Measurements from ENCODE around the gene SH3RF2.

Gene SH3RF2

DNA sequence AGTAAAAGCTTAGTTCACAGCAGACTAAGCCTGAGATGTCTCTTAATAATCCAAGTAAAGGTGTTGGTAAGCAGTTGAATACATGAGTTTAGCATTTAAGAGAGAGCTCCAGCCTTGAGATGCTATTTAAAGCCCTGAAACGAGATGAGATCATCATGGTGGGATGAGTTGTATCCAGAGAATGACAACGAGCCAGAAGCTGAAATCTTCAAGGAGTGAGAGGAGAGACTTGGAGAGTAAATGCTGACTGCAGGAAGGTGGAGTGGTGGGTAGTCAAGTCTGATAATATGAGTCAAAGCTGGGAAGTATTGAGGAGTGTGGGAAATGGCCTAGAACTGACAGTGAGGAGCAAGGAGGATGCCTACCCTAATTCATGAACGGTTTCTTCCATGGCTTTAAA, 115.3 kb downstream of the SH3RF2 start:
- no peak for DNase-seq

DNA sequence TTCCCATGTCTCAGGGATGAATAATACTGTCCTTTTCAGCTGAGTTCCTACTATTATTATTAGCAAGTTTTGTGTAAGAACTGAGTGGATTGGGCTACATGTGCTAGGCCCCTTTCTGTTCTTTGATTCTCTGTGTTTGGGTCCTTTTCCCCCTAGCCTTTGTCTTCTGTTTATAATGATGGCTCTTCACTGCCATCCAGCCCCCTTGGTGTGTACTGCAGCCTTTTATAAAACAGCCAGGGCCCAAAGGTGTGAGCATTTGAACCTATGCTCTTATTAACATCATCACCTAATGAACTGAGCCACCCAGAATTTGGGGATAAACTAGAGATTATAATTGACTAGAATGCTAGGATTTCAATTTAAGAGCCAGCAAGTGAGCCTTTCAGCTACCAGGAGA, 116.4 kb downstream of the SH3RF2 start:
- DNase-seq = peak in 1 of 5 donors; percentile 6

DNA sequence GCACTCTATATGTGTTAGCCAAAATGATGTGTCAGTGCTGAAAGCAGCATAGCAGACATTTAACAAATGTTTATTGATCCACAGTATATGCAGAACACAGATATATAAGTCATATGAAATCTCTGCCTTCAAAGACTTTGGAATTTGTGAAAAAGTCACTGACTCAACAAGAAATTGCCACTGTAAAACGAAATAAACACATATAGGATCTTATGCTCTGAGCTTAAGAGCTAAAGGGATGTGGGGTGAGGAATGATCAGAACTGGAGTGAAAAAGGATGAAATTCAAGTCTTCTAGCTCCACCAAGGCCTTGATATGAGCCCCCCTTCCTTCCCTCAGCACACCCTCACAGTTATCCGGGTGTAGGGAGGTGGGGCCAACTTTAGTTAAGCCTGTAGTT, 119.1 kb downstream of the SH3RF2 start:
- DNase-seq = no peak

DNA sequence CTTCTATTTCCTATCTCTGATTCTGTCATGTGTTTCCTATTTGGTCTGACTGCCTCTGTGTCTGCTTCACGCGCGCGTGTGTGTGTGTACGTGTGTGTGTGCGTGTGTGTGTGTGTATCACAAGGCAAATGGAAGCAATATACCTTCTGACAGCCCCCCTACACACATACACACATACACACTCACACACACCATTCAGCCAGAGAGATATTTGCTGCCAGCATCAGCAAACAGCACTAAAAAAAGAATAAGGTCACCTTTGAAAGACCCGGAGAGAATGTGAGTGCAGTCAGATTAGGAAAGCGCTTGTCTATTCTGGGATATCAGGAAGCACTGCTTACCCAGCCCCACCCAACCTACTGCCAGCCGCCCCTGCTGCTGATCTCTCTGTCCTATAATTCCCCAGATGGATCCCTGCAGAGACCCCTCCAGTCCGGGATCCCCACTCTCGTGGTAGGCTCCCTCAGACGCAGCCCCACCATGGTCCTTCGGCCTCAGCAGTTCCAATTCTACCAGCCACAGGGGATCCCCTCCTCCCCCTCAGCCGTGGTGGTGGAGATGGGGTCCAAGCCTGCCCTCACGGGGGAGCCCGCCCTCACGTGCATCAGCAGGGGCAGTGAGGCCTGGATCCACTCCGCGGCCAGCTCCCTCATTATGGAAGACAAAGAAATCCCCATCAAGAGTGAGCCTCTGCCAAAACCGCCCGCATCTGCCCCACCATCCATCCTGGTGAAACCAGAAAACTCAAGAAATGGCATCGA, 123.3 kb downstream of the SH3RF2 start:
- no peak for DNase-seq

DNA sequence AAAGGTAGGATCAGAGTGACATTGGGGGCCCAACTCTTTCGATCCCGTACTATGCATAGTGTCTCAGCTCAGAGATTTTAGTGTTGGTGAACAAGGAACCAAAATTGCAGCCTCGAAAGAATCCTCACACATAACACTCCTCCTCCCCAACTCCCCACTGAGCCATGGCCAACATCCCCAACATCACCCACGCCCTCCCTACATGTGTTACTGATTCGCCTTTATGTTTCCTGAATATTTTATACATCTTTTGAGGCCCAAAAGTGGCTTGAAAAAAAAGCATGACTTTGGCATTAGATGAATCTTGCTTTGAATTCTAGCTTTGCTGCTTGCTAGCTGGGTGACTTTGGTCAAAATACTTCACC, 123.8 kb downstream of the SH3RF2 start:
- DNase-seq = no peak

DNA sequence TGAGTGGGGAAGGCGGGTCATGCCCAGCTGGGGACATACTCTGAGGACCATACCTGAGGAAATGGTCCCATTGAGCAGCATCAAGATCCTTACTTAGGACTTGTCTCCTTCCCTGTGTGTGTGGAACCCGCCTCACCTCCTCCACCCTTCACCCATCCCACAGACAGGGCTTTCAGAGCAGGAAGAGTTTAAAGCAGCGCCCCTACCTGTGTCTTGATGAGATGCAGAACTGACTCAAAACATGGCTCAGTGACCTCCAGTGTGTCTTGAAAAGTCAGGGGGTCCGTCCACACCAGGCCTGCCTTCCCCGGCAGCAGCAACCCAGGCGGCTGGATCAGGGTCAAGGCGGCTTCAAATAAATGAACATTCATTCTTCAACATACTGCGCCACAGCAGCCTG, 130.6 kb downstream of the SH3RF2 start:
- no peak for DNase-seq

DNA sequence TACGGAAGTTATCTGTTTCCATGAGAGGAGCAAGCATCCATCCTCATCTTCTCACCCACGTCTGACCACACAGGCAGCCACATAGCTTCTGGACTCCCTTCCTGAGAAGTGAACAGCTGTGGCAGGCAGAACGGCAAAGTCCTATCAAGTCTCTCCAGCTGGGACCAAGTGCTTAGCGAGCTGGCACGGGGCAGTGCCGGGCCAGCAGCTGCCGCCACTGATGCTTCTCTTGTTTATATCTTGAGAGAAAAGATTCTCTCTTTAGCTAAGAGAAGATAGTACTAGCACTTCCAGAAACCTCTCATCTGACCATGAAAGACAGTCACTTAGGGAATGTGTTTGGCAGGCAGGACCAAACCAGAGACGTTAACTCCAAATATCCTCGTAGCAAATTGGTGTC, 131.8 kb downstream of the SH3RF2 start:
- no peak for DNase-seq

DNA sequence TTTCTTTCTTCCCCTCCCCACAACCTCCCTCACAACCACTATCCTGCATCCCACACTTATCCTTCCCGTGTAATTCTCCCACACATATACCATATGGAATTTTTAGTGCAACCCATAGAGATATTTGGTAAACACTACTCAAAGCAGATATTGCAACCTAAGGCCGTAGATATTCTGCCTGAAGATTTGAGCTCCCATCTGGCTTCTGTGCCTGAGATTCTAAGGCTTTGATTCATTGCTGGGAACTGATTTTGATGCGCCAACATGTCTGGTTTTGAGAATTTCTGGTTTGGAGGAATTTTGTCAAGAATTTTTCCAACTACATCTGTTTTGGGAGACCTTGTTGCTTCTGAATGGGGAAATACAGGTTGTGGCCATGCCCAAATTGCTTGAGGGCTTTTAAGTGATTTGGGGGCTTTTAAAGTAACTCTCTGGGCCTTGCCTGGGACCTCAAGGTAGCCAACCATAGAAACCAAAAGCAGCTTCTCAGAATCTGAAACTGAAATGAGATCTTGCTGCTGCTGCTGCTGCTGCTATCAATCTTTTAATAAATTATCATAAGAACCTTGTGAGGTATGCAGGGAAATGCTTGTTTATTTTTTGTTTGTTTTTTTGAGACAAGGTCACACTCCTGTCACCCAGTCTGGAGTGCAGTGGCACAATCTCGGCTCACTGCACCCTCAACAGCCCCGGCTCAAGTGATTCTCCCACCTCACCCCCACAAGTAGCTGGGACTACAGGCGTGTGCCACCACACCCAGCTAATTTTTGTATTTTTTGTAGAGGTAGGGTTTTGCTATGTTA, 132.8 kb downstream of the SH3RF2 start:
- no peak for DNase-seq

DNA sequence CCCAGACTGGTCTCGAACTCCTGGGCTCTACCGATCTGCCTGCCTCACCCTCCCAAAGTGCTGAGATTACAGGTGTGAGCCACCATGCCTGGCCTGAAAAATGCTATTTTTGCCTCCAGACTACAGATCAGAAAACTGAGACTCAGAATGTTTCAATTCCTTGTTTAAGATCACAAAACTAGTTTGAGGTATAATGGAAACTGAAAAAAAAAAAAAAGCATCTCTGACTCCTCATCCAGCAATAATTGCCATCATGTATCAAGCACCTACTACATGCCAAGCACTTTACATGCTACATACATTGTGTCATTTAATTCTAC, 133.4 kb downstream of the SH3RF2 start:
- DNase-seq = no peak

DNA sequence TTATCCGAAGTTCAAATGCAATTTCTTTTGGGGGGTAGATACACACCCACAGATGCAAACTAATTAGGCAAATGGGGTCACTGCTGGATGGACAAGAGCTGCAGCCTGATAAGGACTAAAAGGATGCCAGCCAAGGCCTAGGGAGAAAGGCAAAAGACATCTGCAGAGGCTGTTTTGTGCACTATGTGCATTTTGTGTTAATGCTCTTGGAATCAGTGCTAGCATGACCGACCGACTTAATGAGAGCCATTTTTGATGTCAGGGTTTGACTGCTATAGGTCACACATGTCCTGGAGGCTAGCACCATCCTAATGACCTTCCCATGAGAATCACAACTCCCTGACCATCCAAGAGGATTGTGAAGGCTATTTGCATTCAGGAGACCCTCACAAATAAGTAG, 134.4 kb downstream of the SH3RF2 start:
- DNase-seq = no peak

DNA sequence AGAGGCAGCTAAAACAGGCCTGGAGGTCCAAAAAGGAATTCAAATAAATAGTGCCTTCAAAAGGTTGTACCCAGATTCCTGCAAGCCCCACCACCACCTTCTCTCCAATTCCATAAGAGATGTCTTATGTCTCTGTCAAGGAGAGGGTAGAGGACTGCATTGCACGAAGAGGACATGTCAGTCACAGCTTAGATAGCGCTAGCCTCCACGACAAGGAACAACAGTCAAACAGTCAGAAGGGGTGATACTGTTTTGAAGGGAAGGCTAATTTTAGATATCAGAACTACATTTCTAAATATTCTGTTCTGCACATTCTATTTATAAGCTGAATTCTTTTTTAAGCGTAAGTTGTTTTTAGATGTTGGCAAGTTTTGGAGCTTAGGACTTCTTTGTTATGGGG, 134.8 kb downstream of the SH3RF2 start:
- no peak for DNase-seq

DNA sequence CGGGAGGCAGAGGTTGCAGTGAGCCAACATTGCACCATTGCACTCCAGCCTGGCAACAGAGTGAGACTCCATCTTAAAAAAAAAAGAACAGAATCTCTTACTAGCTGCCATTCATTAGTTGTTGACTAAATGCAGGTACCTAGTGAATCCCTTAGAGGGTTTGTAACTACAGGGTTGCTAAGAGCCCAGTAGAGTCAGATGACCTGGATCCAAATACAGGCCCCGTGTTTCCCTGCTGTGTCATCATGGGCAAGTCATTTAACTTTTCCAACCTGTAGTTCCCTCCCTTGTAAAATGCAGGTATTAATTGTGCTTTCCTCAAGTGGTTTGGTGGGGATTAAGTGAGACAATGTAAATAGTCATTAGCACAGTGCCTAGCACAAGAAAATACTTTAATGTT, 136.2 kb downstream of the SH3RF2 start:
- DNase-seq = no peak

DNA sequence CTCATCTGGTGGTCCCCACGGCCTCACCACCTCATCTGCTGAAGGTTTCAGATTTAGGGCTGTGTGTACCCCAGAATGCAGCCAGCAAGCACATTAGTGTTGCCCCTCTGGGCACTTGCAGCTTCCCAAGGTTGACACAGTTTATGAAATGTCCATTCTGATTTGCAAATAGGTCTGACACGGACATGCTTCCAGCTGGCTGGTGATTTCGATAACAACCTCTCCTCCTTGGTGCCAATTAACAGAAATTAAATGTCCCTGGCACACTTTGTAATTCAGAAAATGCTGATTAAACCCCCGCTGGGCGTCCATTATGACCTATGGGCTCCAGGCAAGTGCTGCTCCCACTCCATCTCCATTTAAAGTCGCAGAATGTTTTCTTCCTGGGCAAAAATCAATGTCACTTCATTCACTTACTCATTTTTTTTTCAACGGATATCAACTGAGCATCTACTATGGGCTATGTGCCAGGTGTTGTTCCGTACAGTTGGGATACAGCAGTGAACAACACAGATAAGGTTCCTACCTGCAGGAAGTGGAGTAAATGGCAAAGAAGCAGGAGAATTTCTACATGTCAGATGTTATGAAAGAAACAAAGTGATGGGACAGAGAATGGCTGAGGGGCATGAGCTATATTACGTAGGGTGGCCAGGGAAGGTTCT, 137.0 kb downstream of the SH3RF2 start:
- no peak for DNase-seq

DNA sequence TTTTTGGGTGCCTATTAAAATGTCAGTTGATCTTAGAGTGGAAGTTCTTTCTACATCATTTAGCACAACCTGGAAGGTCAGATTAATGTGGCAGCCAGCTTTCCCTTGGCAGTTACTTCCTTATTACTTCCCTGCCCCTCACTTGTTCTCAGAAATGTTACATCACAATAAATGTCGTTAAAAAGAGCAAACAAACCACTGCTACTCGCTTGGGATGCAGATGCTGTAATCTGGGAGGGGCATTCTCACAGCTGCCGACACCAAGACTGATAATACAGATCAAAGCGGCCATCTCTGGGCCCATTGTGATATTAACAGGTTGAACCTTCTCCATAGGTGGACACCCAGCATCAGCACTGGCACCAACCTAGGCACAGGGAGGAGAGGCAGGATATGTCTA, 139.7 kb downstream of the SH3RF2 start:
- DNase-seq = no peak

DNA sequence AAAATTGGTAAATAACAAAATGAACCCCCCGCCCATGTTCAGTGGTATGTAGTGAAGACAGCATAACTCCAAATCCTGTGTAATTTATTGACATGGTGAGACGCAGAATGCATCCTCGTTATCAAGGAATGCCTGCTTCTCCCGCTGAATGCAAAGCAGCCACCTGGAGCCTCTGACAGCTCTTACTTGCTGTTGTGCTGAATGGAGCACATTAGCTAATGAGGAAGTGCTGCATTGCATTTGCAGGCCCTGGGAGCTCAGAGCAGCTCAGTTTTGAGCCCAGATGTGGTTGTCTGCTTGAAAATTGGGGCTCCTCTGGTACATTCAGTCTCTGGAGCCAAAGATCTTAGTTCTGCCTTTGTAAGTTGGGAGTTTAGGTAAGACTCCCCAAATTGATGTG, 140.1 kb downstream of the SH3RF2 start:
- DNase-seq = no peak

DNA sequence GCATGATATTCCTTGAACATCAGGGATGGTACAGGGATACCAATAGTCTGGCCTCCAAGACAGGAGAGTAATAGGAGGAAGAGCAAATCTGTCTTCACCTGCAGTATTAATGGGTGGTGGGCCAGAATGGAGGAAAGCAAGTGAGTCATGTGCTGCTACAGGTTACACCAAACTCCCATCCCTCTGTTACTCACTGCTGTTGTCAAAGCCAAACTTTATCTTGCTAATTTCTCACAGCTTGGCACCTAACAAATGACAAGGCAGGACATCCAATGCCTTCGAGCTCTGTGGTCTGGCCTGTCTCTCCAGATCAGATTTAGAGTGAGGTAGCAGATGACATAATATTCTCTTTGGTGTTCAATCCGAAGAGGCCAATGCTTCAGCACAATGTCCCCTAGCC, 142.2 kb downstream of the SH3RF2 start:
- DNase-seq = no peak

DNA sequence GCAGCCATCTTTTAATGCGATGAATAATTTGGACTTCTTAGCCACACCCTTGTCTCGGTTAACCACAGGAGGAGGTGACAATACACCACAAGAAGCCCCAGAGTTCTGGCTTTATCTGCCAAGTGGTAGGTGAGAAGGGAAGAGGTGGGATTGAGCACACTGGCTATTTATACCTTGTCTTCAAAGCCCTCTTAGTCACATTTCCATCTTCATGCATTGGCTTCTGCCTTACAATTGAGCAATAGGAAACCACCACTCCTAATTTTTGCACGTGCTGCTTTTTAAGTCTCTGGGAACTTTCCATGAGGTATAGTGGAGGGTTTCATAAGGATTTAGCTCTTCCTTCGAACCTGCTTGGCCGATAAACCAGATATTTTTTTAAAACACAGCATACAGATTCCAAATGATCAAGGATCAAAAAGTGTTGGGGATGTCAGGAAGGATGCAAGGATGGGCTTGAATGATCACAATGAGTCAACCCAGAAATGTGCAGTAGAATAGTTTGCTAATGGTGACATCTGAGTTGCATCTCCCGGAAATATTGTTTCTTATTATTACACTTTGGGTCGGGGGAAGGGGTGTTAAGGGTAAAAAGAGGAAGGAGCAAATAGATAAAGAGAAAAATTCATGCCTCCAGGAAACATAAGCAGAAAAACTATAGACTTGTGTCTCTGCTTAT, 143.5 kb downstream of the SH3RF2 start:
- peak in 1 of 5 donors; percentile 33 for DNase-seq

DNA sequence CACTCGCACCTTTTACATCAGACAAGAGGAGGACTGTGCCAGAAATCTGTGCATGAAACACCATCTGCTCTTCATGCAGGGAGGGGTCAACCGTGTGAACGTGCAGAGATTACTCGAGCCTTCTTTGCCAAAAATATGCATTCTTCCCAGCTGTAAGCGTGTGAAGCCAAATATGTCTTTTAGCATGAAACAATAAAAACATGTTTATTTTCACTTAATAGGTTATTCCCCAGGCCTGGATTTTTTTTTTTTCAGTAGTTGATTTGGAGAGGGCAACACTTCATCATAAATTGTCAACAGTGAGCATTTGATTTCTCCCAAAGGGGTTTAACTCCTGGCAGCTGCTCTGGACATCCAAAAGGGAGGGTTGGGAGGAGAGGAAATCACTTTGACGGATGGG, 145.2 kb downstream of the SH3RF2 start:
- DNase-seq = no peak

DNA sequence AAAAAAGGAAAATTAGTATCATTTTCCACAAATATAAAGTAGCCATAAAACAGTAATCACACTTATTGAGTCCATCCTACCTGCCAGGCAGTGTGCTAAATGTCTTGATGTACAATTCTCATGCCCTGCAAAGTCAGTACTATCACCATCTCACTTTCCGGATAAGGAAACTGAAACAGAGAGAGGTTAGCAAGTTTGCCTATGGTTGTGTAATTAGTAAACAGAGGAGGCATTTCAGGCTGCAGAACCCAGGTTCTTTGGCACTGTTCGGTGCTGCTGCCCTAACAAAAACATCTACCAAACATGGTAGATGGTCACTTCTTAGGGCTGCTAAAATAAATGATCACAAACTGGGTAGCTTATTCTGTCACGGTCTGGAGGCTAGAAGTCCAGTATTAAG, 146.4 kb downstream of the SH3RF2 start:
- peak in 1 of 5 donors; percentile 52 for DNase-seq

DNA sequence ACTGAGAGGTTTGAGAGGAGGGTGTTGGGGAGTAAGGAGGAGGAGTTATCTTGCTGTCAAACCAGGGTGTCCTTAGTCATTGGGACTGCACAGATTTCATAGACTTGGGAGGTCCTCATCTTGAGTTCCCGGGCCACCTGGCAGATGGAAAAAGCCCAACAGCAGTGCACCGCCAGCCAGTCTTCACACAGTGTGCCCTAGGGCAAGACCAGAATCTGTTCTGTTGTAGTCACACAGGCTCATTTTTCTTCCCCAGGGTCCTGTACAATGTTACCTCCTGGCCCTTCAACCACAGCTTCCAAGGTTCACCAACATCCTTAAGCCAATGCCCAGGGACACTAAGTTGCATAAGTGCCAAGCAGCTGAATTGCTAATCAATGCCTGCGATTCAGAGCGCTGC, 148.0 kb downstream of the SH3RF2 start:
- DNase-seq = no peak

DNA sequence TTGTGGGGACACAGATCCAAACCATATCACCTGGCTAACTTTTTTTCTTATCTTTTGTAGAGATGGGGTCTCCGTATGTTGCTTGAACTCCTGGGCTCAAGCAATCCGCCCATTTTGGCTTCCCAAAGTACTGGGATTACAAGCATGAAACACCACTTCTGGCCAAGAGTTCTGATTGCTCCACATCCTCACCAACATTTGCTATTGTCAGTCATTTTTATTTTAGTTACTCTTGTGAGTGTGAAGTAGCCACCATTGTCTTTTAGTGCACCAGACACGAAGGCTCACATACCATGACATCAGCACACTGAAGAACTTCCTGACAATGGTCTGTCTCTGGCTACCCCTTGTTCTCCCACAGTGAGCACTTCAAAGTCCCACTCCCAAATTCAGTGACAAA, 151.7 kb downstream of the SH3RF2 start:
- no peak for DNase-seq

DNA sequence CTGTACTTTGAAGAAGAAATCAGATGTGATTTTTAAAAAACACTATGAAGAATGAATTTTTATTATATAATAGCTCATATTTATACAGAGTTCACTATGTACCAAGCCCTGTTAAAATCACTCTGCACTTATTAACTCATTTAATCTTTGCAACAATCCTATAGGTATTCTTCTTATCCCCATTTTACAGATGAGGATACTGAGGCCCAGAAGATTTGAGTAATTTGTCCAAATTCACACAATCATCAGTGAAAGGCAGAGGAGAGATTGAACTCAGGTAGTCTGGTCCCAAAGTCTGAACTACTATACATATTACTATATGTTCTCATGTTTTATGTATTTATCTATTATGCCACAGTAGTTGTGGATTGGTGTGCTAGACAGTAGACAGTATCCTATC, 152.9 kb downstream of the SH3RF2 start:
- DNase-seq = no peak

DNA sequence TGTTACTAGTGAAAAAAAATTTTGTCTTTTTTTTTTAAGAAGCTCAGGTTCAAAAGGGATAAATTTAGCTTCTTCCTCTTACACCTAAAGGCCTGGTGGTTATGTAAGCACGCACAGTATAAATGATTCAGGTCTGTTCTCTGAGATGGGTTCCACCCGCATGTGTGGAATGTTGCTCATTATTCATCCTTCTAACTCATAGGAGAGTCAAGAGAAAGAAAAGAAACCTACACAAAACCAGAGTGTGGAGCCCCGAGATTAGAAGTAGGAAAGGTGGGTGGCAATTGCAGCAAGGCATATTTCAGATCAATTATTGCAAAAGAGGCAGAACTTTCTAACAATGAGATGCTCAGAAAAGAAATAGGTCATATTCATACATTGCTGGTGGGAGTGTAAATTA, 155.5 kb downstream of the SH3RF2 start:
- no peak for DNase-seq

DNA sequence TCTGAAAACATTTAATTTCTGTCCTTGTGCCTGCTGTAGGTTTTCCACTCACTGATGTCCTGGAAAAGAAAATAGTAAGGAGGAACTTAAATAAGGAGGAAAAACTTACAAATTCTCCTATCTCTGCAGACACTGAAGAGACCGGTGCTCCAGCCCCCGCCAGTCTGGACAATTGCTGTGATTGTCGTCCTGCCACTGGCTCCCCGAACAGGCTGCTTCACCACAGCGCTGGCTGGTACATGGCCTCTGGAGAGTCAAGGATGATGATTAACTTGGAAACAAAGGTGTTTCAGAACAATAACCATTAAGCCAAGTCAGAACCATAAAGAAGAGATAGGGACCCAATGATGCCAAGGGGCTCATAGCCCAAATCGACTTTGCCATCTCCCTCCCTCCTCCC, 161.7 kb downstream of the SH3RF2 start:
- DNase-seq = no peak
